ENCODE data around the gene LIMCH1.
A peak's percentile ranks its signal among the peaks of the same experiment; 100 is the strongest.

The LIMCH1 gene

GRCh38 chr4:41661442-41662076, 123.6 kb downstream of the LIMCH1 start:
- H3K36me3 ChIP-seq (ENCODE audit: insufficient read depth) = no peaks in the 10 kb centered on the region
- peak; percentile 79 for TF ChIP-seq CTCF (conservative IDR thresholded peaks at IDR 0.05; ENCODE audit: low read depth, low read length)
- no peak overlapping the region for H3K4me3 ChIP-seq (IDR thresholded peaks at IDR 0.05; ENCODE audit: insufficient read depth, low read depth, low read length)

GRCh38 chr4:41665636-41666207, 127.8 kb downstream of the LIMCH1 start:
- Histone ChIP-seq H3K4me3 (IDR thresholded peaks at IDR 0.05; ENCODE audit: insufficient read depth, low read depth, low read length) (no peak overlapping the region), H3K27ac (no peak overlapping the region), H3K4me1 (ENCODE audit: low read depth, poor library complexity, severe bottlenecking) (no peaks in the 10 kb centered on the region), H2AFZ (ENCODE audit: low read depth) (no peak overlapping the region), H3K79me2 (ENCODE audit: insufficient read depth, low read depth) (no peaks in the 10 kb centered on the region), H3K27me3 (ENCODE audit: insufficient read depth, low read depth) (no peaks in the 10 kb centered on the region), H3K36me3 (ENCODE audit: insufficient read depth) (no peaks in the 10 kb centered on the region), H3K9ac (no peak overlapping the region), H4K20me1 (ENCODE audit: insufficient read depth) (no peaks in the 10 kb centered on the region), H3K4me2 (no peak overlapping the region)
- TF ChIP-seq CTCF (conservative IDR thresholded peaks at IDR 0.05; ENCODE audit: low read depth, low read length) = no peak

More at GRCh38 chr4:41661442-41662076, 123.6 kb downstream of the LIMCH1 start:
- Histone ChIP-seq H3K4me1 (ENCODE audit: low read depth, poor library complexity, severe bottlenecking) (no peaks in the 10 kb centered on the region), H3K79me2 (ENCODE audit: insufficient read depth, low read depth) (no peaks in the 10 kb centered on the region), H3K27ac (no peak overlapping the region), H3K27me3 (ENCODE audit: insufficient read depth, low read depth) (no peaks in the 10 kb centered on the region), H3K4me2 (no peak overlapping the region), H4K20me1 (ENCODE audit: insufficient read depth) (no peaks in the 10 kb centered on the region), H3K9ac (no peak overlapping the region), H2AFZ (ENCODE audit: low read depth) (no peak overlapping the region)

DNA sequence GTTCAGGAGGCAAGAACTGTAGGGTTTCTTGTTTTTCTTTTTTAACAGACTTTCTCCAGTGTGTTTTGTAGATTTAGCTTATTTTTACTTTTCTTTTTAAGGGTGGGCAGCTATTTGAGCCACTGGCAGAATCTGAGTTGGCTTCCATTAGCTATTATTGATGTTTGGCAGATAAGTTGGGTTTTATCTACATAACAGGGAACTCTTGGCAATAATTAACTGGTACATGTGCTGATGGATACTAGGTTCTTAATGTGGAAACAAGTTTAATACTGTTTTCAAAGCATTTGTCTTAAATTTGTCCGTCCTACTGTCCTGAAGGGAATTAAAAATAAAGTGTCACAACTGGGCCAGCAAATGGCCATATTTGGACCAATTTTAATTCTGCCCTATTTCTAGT, 130.1 kb downstream of the LIMCH1 start:
- Histone ChIP-seq H3K27me3 (ENCODE audit: insufficient read depth, low read depth) (no peaks in the 10 kb centered on the region), H3K4me2 (no peak overlapping the region), H3K79me2 (ENCODE audit: insufficient read depth, low read depth) (no peaks in the 10 kb centered on the region), H3K9ac (no peak overlapping the region), H3K27ac (no peak overlapping the region), H3K4me3 (IDR thresholded peaks at IDR 0.05; ENCODE audit: insufficient read depth, low read depth, low read length) (no peak overlapping the region), H4K20me1 (ENCODE audit: insufficient read depth) (no peaks in the 10 kb centered on the region), H2AFZ (ENCODE audit: low read depth) (no peak overlapping the region), H3K4me1 (ENCODE audit: low read depth, poor library complexity, severe bottlenecking) (no peaks in the 10 kb centered on the region), H3K36me3 (ENCODE audit: insufficient read depth) (no peaks in the 10 kb centered on the region)
- TF ChIP-seq CTCF (conservative IDR thresholded peaks at IDR 0.05; ENCODE audit: low read depth, low read length) = no peak

GRCh38 chr4:41670530-41670929, 132.6 kb downstream of the LIMCH1 start:
- no peaks in the 10 kb centered on the region for H3K27me3 ChIP-seq (ENCODE audit: insufficient read depth, low read depth)
- no peaks in the 10 kb centered on the region for H3K79me2 ChIP-seq (ENCODE audit: insufficient read depth, low read depth)
- H4K20me1 ChIP-seq (ENCODE audit: insufficient read depth) = no peaks in the 10 kb centered on the region
- no peak overlapping the region for H3K4me2 ChIP-seq
- H3K36me3 ChIP-seq (ENCODE audit: insufficient read depth) = no peaks in the 10 kb centered on the region
- TF ChIP-seq CTCF (conservative IDR thresholded peaks at IDR 0.05; ENCODE audit: low read depth, low read length) = no peak
- H3K4me3 ChIP-seq (IDR thresholded peaks at IDR 0.05; ENCODE audit: insufficient read depth, low read depth, low read length) = no peak overlapping the region
- H2AFZ ChIP-seq (ENCODE audit: low read depth) = no peak overlapping the region
- no peaks in the 10 kb centered on the region for H3K4me1 ChIP-seq (ENCODE audit: low read depth, poor library complexity, severe bottlenecking)
- H3K9ac ChIP-seq = no peak overlapping the region
- no peak overlapping the region for H3K27ac ChIP-seq
